Measurements from ENCODE around the gene CHURC1.

CHURC1 gene

DNA sequence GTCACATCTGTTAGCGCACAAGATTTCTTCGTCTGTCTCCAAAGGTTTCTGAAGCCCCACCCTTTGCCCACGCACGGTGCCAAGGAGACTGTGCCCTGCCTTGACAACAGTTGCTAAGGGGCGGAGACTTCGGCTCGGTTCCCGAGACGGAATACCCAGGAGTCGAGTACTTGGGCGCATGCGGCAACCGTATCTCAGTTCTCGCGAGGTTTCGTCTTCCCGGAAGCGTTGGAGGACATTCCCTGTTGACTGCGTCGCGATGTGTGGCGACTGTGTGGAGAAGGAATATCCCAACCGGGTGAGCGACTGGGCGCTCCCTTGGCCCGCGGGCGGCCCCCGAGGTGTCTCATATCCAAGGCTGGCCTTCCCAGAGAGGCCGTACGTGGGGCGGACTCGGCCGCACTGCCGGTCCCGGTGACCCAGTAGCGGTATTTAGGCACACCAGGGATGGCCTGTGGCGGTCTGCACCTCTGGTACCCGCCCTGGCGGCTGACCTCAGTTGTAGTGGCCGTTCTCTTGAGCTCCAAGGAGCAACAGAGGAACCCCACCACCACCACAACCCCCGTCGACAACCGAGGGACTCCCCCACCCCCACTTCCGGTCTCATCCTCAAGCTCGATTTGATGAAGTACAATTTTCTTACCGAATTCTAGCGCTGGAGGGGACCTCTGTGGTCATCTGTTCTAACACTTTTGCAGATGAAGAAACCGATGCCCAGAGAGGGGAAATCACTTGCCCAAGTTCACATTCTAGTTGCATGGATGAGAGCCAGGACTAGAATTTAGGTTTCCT lies at the start of gene CHURC1:
CHURC1 (plus strand) TSS at position 219 of the 792 bp plus-strand sequence; CDS start at position 260, 41 bp downstream.
- peak; percentile 99 for DNase-seq

DNA sequence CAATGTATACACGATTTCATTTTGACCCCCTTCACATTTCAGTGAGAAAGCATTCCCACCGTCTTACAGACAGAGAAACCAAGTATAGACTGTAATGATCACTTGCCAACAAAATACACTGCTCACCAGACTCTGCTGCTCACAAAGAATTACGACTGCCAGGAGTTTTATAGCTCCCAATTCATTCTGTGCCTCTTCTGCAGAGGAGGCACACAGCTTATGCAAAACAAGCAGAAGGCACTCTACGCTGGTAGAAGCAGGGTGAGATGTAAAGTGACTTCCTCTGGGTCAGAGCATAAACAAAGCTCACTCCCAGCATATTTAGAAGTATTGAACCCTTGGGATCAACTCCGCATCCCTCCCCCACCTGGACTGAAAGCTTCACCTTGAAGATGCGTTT lies 49.1 kb upstream of the CHURC1 start:
- no peak for DNase-seq

DNA sequence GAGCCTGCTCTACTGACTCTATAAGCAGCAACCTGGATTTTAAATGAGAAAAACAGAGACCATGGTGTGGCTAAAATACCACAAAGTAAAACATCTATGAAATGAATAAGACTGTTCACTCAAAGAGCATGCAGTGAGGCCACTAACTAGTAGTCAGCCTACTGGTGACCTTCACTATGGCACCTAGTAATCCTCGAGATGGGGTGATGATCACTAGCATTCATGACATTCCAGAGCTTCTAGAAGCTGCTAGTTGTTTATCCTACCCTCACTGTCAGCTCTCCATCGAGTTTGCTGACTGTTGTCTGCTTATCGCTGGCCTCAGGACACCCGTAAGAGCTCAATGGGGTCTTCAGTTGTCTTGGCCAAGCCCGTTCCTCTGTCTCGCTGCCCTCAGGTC lies 48.3 kb upstream of the CHURC1 start:
- DNase-seq = no peak

GRCh38 chr14:64867182-64867581 lies 47.1 kb upstream of the CHURC1 start:
- DNase-seq = no peak

DNA sequence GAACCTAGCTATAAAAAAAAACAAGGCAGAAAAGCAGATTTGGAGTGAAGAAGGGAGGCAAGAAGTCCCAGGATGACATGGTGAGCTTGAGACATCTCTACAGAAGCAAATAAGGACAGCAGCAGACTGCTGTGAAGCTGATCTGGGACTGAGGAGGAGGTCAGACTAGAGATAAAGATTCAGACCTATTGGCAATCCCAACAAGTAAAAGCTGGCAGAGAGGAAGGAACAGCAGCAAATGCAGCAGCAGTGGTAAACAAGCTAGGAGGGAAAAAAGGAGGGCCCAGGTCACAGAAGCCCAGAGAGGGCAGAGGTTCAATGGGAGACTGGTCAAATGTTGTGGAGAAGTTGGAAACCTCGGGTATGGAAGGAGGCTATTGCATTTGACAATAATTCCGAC lies 45.9 kb upstream of the CHURC1 start:
- no peak for DNase-seq

GRCh38 chr14:64868841-64869240 lies 45.4 kb upstream of the CHURC1 start:
- DNase-seq = no peak

GRCh38 chr14:64870160-64870559 lies 44.1 kb upstream of the CHURC1 start:
- no peak for DNase-seq

- no peak for DNase-seq
Measured at GRCh38 chr14:64871344-64871743, 42.9 kb upstream of the CHURC1 start.

DNA sequence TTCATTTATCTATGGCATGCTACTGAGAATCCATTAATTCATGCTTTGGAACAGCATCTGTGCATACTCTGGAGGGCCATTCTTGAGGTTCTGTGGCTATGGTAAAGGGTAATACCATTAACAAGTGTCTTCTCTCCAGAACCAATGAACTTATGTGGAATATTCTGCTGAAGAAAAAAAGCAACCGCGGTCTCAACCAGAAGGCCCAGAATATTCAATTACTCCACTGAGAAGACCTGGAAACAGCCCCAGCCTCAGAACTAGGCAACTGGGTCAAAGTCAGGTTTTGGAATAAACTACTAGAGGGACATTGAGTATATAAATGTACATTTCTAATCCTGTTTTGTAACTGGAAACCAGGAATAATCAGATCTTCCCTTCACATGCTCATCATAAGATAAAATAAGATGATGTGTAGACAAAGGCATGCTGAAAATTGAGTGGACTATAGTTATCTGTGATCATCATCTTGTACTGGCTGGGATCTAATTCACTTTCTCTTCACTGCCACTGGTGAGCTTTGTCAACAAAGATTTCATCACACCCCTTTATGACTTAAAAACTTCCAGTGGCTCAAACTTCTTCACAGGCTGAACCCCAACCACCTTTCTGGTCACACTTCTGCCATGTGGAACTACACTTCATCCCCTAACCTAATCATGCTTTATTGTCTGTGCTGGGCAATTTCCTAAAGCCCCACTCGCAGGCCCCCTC lies 40.6 kb upstream of the CHURC1 start:
- DNase-seq = no peak

DNA sequence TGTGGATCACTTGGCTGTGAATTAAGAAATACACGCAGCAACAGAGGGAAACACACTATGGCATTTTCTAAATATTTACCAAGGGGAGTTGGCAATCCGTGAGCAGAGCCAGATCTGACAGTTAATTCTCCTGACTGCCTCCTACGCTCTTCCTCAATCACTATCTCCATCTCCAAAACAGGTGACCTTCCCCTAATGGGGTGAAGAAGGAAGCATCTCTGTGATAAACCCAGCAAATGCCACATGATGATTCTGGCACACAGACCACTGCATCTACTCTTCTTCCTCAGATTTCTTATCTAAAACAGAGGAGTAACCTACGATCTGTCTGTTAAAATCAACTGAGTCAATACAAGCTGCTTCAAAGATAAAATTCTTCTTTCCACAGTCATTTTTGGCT lies 38.9 kb upstream of the CHURC1 start:
- DNase-seq = no peak

DNA sequence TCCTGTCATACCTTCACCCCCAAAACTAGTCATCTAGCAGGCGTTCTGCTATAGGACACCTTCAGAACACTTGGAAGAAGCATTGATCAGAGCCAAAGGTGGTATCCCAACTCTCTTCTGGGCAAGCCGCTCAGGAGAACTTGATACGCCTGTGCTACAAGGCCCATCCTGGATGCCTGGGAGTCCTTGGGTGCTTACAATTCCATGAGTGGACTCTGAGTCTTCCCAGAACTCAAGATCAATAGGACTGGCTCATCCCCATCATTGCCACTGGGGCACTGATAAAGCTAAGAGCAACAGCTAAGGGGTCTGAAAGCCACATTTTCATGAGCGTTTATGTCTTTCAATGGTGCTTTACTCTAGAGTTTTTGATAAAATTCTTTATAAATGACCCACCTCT lies 36.4 kb upstream of the CHURC1 start:
- DNase-seq = no peak

DNA sequence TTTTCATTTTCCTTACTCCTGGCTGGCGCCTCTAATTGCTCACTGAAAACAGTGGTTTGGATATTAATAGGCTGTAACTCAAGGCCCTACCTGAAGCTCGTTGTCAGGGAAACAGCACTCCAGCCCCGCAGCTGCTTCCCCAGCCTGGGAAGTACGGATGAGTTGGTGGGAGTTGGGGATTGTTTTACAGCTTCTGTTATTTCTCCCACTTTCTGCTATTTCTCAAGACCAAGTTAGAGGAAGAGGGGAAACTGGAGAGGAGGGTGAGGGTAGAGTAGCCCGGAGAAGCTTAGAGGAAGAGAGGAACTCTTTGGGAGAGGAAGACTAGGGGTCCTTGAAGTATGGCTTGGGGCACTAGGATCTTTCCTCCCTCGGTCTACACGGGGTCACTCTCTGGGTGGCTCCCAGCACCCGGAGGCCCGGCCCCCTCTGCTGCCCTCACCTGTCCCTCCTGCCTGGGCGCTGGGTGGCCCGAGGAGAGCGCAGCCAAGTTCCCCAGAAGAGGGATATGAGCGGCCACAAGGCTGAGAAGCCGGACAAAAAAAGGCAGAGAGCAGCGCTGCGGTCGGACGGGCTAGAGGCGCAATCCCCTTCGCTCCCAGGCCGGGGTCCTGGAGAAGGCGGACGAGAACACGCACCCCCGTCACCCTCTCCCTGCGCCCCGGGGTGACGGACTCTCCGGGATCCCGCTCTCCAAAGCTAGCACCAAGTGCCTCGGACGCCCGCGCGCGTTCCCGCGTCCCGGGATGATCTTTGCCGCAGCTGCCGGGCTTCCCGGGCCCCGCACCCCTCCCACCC lies 35.2 kb upstream of the CHURC1 start:
- DNase-seq = peak; percentile 52

- peak; percentile 92 for DNase-seq
Measured at GRCh38 chr14:64879635-64880220, 34.5 kb upstream of the CHURC1 start, which contains the start of gene SPTB. Gene SPTB (minus strand): TSS chr14:64879907. CDS start chr14:64823094, 56,813 bp downstream.

DNA sequence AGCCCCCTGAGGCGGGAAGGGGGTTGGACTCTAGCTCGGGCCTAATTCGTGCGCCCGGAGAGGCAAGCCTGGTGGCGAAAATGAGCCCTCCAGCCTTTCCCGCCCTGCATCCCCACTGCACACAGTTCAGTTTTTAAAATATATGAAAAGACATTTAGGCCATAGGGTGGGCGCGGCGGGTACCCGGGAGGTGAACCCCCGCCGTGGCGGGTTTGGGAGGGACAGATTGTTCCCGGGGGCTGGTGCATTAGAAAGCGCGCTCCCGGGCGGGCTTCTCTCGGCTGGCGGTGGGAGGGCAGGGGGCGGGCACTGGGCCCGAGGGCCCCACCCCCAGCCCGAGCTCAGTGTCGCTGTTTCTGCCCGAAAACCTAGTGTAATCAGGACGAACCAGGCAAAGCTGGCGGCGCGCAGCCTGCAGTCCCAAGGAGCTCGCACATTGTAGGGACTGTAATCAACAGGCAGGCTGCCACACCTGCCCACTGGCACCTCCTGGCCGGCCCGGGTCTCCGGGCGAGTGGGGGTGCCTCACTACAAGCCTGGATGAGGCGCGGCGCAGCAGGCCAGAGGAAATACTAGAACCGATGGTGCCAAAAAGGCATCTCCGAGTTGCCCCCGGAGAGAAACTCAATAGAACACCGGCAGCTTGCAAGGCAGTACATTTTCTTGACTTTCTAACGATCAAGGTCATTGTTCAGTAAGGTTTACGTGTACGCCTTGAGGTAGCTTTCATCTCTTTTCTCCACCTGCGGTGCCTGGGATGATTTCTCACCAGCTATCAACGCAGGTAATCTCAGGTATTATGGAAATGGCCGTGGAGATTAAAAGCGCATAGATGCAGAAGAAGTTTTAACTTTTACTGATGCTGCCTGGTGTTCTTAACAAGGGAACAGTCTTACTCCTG lies 33.8 kb upstream of the CHURC1 start:
- peak; percentile 84 for DNase-seq

DNA sequence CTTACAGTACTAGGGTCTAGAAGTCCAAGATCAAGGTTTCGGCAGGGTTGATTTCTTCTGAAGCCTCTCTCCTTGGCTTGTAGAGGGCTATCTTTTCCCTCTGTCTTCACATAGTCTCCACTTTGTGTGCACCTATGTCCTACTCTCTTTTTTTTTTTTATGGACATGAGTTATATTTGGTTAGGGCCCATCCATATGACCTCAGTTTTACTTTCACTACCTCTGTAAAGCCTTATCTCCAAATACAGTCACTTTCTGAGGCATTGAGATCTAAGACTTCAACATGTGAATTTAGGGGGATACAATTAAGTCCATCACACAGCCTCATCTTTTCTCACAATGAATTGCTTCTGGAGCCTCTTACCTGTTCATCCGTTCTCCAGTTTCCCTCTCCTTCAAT lies 28.7 kb upstream of the CHURC1 start:
- DNase-seq = no peak

- DNase-seq = no peak
Measured at GRCh38 chr14:64889352-64889751, 24.9 kb upstream of the CHURC1 start.

- DNase-seq = no peak
Measured at GRCh38 chr14:64891173-64891838, 22.9 kb upstream of the CHURC1 start.

- DNase-seq = peak; percentile 64
Measured at GRCh38 chr14:64891839-64892375, 22.3 kb upstream of the CHURC1 start.

GRCh38 chr14:64899958-64900357 lies 14.3 kb upstream of the CHURC1 start:
- no peak for DNase-seq

DNA sequence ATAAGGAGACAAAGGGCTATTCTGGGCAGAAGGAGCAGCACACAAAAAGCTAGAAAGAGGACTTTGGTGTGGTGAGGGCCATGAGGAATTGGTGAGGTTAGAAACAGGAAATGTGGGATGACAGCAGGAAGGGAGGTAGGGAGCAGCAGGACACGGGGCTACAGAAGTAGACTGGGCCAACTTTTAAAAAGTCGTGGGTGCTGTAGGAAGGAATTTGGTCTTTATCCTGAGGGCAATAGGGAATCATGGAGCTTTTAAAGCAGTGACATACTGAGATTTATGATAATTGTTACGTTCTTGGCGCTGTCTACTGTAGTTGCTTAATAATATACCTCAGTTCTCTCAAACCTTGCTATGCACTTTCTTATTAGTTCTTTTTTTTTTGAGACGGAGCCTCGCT lies 8.2 kb upstream of the CHURC1 start:
- no peak for DNase-seq

GRCh38 chr14:64910847-64911495 lies 3.3 kb upstream of the CHURC1 start:
- DNase-seq = peak; percentile 15

Data from NCI-H345 (cell line).